Mesodermal cell (in vitro differentiated cells): ENCODE results near the gene TBC1D23.

ENCODE experiments used
- H3K27ac ChIP-seq: 2 replicates; pipeline ENCODE4 v1.7.0; 2013; ENCODE audit warnings: mild to moderate bottlenecking, low read depth, low read length, moderate library complexity; ENCODE audit not compliant: severe bottlenecking
- H3K36me3 ChIP-seq: 2 replicates; pipeline ENCODE4 v1.7.1; 2013; ENCODE audit warnings: mild to moderate bottlenecking, low read length, moderate library complexity; ENCODE audit not compliant: control insufficient read depth, insufficient read depth
- H3K4me1 ChIP-seq: one replicate; pipeline ENCODE4 v1.7.1; 2013; ENCODE audit warnings: mild to moderate bottlenecking, low read length; ENCODE audit not compliant: insufficient read depth, control insufficient read depth, poor library complexity, severe bottlenecking
- H3K4me3 ChIP-seq: 2 replicates; pipeline ENCODE4 v1.7.0; 2013; ENCODE audit warnings: low read length, control low read depth, mild to moderate bottlenecking; ENCODE audit not compliant: insufficient read depth, poor library complexity, severe bottlenecking; ENCODE audit errors: extremely low read depth
- H3K9me3 ChIP-seq: 2 replicates; pipeline ENCODE4 v1.7.1; 2013; ENCODE audit warnings: mild to moderate bottlenecking, low read length, moderate library complexity; ENCODE audit not compliant: control insufficient read depth
- WGBS, 2 experiments: methylation state at CpG; one replicate each; pipeline ENCODE4 v1.1.5; 2013; ENCODE audit warnings: missing lambda C conversion rate in 2 of 2; ENCODE audit not compliant: insufficient coverage in 2 of 2; 5-methylcytosine and 5-hydroxymethylcytosine counted together

TBC1D23 gene

GRCh38 chr3:100366424-100366823, 105.6 kb downstream of the TBC1D23 start:
- Histone ChIP-seq H3K4me1 (no peaks in the 10 kb centered on the region), H3K9me3 (peaks cover 6% of the 10 kb centered on the region), H3K36me3 (peaks cover 80% of the 10 kb centered on the region), H3K4me3 (no peak overlapping the region), H3K27ac (no peak overlapping the region)
- WGBS, 2 experiments: no CpG with 5 or more reads among the region's 2 CpGs

GRCh38 chr3:100368441-100368840, 107.6 kb downstream of the TBC1D23 start:
- WGBS, 2 experiments: 91 to 93% methylated on average over 4 of the region's 8 CpGs
- H3K4me1 ChIP-seq: no peaks in the 10 kb centered on the region
- H3K27ac ChIP-seq: no peak overlapping the region
- H3K4me3 ChIP-seq: no peak overlapping the region
- no peaks in the 10 kb centered on the region for H3K9me3 ChIP-seq
- H3K36me3 ChIP-seq: peaks cover 76% of the 10 kb centered on the region

DNA sequence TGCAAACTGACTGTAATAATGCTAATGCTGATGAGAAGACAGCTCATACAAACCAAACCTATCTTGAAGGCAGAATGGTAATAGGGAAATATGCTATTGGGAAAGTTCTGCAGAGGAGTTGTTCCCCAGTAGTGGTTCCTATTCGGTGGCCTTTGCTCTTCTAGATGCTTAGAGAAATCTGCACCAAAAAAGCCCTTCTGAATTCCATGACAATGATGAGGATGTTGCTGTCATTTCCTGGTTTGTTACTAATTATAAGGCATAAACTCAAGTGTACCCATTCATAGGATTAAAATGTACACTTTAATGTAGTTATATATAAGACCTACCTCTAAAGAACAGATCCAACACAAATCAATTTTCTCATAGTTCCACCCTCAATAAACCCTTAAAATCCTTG, 110.0 kb downstream of the TBC1D23 start:
- no peaks in the 10 kb centered on the region for H3K9me3 ChIP-seq
- no peaks in the 10 kb centered on the region for H3K4me1 ChIP-seq
- WGBS, 2 experiments: 100% methylated on average over 1 of the region's 1 CpG; no CpG with 5 or more reads in 1 of the 2 experiments
- no peak overlapping the region for H3K4me3 ChIP-seq
- H3K36me3 ChIP-seq: peaks cover 64% of the 10 kb centered on the region
- H3K27ac ChIP-seq: no peak overlapping the region

- Histone ChIP-seq H3K27ac (no peak overlapping the region), H3K4me3 (no peak overlapping the region), H3K9me3 (no peaks in the 10 kb centered on the region), H3K36me3 (peaks cover 70% of the 10 kb centered on the region), H3K4me1 (no peaks in the 10 kb centered on the region)
Measured at GRCh38 chr3:100374521-100374920, 113.7 kb downstream of the TBC1D23 start.
